ENCODE results near the gene AARS2. TPM values are rescaled to one million over a fixed set of nuclear protein-coding genes. Genes with fewer than 3 reads are reported as not detected.

The AARS2 gene
- total and polyA plus RNA-seq, 10 of the 15 experiments (the other 5 are each of a cell fraction or from before 2014, with no cell fraction given) = 0.71 to 18.3 (median 12.7) TPM

- TF ChIP-seq CBX5 (IDR thresholded peaks at IDR 0.05; ENCODE audit: low read depth) (no peak), EZH2 (IDR thresholded peaks at IDR 0.05; ENCODE audit: borderline replicate concordance, control insufficient read depth, low read depth, low read length) (no peak), STAT1 (conservative IDR thresholded peaks at IDR 0.05) (no peak), PAX8 (IDR thresholded peaks at IDR 0.05) (no peak)
Measured at GRCh38 chr6:44251576-44252524, 61.3 kb downstream of the AARS2 start (continued).

GRCh38 chr6:44250718-44251123, 62.4 kb downstream of the AARS2 start:
- Histone ChIP-seq H3K9ac (ENCODE audit: control insufficient read depth, insufficient read depth, low read length) (no peak overlapping the region), H3K27me3 (replicated peaks in 1 of 2; ENCODE audit: control insufficient read depth in 2 of 2, insufficient read depth in 2 of 2, low read length in 1 of 2) (no peaks in the 10 kb centered on the region), H4K20me1 (ENCODE audit: control insufficient read depth, insufficient read depth) (peaks cover 11% of the 10 kb centered on the region; the same call in 1 of the 2 replicates), H3K9me3 (replicated peaks; ENCODE audit: control insufficient read depth, insufficient read depth, low read length) (no peaks in the 10 kb centered on the region), H3K36me3 (ENCODE audit: control insufficient read depth in 2 of 2, insufficient read depth in 2 of 2, low read length in 1 of 2) (peaks cover 39 to 53% of the 10 kb centered on the region in 2 experiments), H3K4me2 (ENCODE audit: control insufficient read depth, insufficient read depth) (peak overlapping the region; percentile 66), H2AFZ (ENCODE audit: control insufficient read depth, low read depth, low read length) (no peak overlapping the region), H3K4me1 (ENCODE audit: control insufficient read depth, insufficient read depth, low read length) (peaks cover 14% of the 10 kb centered on the region), H3K27ac (ENCODE audit: control insufficient read depth, insufficient read depth) (no peak overlapping the region), H3K4me3 (peak overlapping the region; percentile 95), H3K79me2 (ENCODE audit: control insufficient read depth, insufficient read depth, low read length) (peaks cover 84% of the 10 kb centered on the region)
- ChIA-PET RAD21 (ENCODE audit: unreplicated experiment) (interaction anchor here (1.0 to 1.9 kb wide), 3 partner anchors 27 to 81 kb away, joined by 3 to 6 read pairs (median 3); no protein-coding TSS in a partner anchor), POLR2A (interaction anchor here (1.3 to 2.0 kb wide), 5 partner anchors 10 to 25 kb away, joined by 3 to 9 read pairs (median 4); no protein-coding TSS in a partner anchor), CTCF (interaction anchor here (1.2 to 3.0 kb wide), 7 partner anchors 9 to 151 kb away, joined by 3 to 14 read pairs (median 6); no protein-coding TSS in a partner anchor), SMC1A (ENCODE audit: uncharacterized antibody, unreplicated experiment) (interaction anchor here (1.5 kb wide), 1 partner anchor 26 kb away, joined by 6 read pairs; no protein-coding TSS in a partner anchor)
- no peak for FAIRE-seq
- 59% methylated on average over 3 of the region's 3 CpGs for WGBS (ENCODE audit: insufficient coverage, insufficient replicate concordance, low lambda C conversion rate, missing lambda C conversion rate)
- BruUV-seq (replicated peaks) = no TSS peak
- in situ Hi-C loops (cut with MboI) (no loop called here), intact Hi-C loops (cut with micrococcal nuclease; ENCODE audit: unreplicated experiment) (no loop called here)
- ATAC-seq = no peak
- TF ChIP-seq ATF7 (IDR thresholded peaks at IDR 0.05; ENCODE audit: low read depth) (peak; percentile 9; the same call in 1 of the 2 replicates), POLR2AphosphoS5 (IDR thresholded peaks at IDR 0.05; ENCODE audit: low read length) (peak; percentile 44), NFYA (IDR thresholded peaks at IDR 0.05; ENCODE audit: borderline replicate concordance, low read depth, low read length) (no peak), TBL1XR1 (IDR thresholded peaks at IDR 0.05; ENCODE audit: low read depth, low read length) (no peak), JUNB (IDR thresholded peaks at IDR 0.05) (no peak), POLR2AphosphoS2 (IDR thresholded peaks at IDR 0.05; ENCODE audit: low read depth, low read length) (peak; percentile 49; the same call in 1 of the 2 replicates), BHLHE40 (IDR thresholded peaks at IDR 0.05; ENCODE audit: borderline replicate concordance in 1 of 2, low read depth in 2 of 2, low read length in 1 of 2) (no peak), BACH1 (IDR thresholded peaks at IDR 0.05; ENCODE audit: borderline replicate concordance) (peak; percentile 59; the same call in 1 of the 2 replicates), CHD1 (IDR thresholded peaks at IDR 0.05; ENCODE audit: low read depth, low read length) (no peak), SMAD5 (IDR thresholded peaks at IDR 0.05; ENCODE audit: low read depth) (0 out of 2 replicates have a peak, but pooled peaks have one; percentile 25), USF1 (IDR thresholded peaks at IDR 0.05; ENCODE audit: borderline replicate concordance, extremely low read length, insufficient read depth, low read depth, low read length) (no peak)
- no peak for DNase-seq (ENCODE audit: low read depth, low spot score)
